ENCODE data around the gene SLC17A1.

DNA sequence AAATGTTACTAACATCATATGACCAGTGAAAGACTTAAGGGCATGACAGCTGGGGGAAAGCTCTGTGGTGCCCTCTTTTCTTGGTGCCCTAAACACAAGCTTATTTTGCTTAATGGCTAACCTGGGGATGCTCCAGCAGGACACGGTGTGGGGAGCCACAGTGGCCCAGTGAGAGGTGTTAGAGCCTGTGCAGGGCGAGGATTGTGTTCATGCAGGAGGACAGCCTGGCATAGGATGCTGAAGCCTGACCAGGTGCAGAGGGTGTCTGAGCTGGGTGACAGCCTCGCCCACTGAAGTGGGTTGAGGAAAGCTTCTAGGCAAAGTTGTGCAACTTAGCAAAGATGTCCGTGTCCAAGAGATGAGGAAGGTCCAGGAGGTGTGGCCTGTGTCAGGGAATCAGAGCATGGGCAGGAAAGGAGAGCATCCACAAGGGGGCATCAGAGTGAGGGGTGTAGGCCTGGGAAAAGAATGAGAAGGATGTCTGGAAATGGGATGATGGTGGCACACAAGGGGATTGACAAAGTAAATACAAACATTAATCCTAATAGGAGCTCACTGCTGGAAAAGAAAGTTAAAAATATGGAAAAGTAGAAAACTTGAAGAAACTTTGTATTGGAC is 43.4 kb downstream of the SLC17A1 start:
- TF ChIP-seq CTCF (IDR thresholded peaks at IDR 0.05; ENCODE audit: insufficient read depth, low read length, poor library complexity, severe bottlenecking), result peak; percentile 71
- TF ChIP-seq EZH2phosphoT487 (conservative IDR thresholded peaks at IDR 0.05; ENCODE audit: low read length), result no peak
